ENCODE measurements around the gene FUT6.

GRCh38 chr19:5821521-5822180 lies 17.9 kb downstream of the FUT6 start:
- TF ChIP-seq POLR2AphosphoS5 (IDR thresholded peaks at IDR 0.05), result no peak
- TF ChIP-seq, protein P1, sequence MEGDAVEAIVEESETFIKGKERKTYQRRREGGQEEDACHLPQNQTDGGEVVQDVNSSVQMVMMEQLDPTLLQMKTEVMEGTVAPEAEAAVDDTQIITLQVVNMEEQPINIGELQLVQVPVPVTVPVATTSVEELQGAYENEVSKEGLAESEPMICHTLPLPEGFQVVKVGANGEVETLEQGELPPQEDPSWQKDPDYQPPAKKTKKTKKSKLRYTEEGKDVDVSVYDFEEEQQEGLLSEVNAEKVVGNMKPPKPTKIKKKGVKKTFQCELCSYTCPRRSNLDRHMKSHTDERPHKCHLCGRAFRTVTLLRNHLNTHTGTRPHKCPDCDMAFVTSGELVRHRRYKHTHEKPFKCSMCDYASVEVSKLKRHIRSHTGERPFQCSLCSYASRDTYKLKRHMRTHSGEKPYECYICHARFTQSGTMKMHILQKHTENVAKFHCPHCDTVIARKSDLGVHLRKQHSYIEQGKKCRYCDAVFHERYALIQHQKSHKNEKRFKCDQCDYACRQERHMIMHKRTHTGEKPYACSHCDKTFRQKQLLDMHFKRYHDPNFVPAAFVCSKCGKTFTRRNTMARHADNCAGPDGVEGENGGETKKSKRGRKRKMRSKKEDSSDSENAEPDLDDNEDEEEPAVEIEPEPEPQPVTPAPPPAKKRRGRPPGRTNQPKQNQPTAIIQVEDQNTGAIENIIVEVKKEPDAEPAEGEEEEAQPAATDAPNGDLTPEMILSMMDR (IDR thresholded peaks at IDR 0.05), result no peak
